ENCODE measurements around the gene KRT76. TPM values are rescaled to one million over a fixed set of nuclear protein-coding genes. Genes with fewer than 3 reads are reported as not detected.

The KRT76 gene
- total RNA-seq, 1 experiment from 2014 or later = not detected

DNA sequence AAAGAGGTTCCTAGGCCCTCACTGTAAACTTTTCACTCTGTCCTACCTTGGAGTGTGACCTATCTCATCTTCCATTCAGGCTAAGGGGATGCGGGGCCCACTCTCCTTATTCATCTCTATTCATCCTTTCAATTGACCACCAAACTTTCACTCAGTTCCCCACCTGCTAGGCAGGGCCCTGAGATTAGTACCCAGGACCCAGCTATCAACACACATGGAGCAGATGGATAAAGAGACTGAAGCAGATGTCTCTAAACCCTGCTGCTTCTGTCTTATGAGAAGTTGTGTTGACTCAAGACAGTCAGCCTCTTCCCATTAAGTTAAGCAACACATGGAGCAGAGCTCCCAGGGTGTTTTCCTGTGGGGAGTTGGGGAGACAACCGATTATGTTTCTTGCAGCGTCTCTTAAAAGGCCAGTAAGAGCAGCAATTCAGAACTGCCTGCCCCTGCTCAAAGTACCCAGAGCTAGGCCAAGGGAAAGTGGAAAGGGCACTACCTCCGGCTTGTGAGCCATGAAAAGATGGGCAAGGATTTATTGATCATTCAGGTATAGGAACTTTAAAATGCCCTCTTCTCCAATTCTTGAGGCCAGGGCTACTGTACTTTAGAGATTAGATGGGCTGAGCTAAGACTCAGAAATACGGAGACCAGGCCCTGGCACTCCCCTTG lies 10.7 kb downstream of the KRT76 start:
- no peak overlapping the region for H2AFZ ChIP-seq (ENCODE audit: low read depth, low read length, poor library complexity, severe bottlenecking)
- no peak for DNase-seq (ENCODE audit: low read depth, low spot score)
- ChIA-PET RAD21 (ENCODE audit: low non-redundant PET in 1 of 2, low total read pairs in 2 of 2, uncharacterized antibody in 2 of 2, unreplicated experiment in 2 of 2) (no interaction called here), CTCF (no interaction called here), POLR2A (no interaction called here)
- no peaks in the 10 kb centered on the region for H4K20me1 ChIP-seq (ENCODE audit: insufficient read depth)
- no peak for ATAC-seq
- peaks cover 0 to 5% of the 10 kb centered on the region in 2 experiments; a peak in 1 of 4 replicates for H3K4me1 ChIP-seq (ENCODE audit: control insufficient read depth in 1 of 2, insufficient read depth in 2 of 2, low read length in 2 of 2)
- TF ChIP-seq JUND (IDR thresholded peaks at IDR 0.05) = no peak
- no peak for TF ChIP-seq TCF7L2 (IDR thresholded peaks at IDR 0.05; ENCODE audit: borderline replicate concordance, extremely low read depth, insufficient read depth, insufficient read length)
- TF ChIP-seq EZH2 (IDR thresholded peaks at IDR 0.05) = no peak
- no peak for TF ChIP-seq MAX (IDR thresholded peaks at IDR 0.05)
- no peak overlapping the region for H3K27ac ChIP-seq (ENCODE audit: low read depth, low read length)
- H3K9me2 ChIP-seq (ENCODE audit: insufficient read depth) = no peaks in the 10 kb centered on the region
- no peaks in the 10 kb centered on the region for H3K79me2 ChIP-seq (ENCODE audit: insufficient read depth, low read length)
- H3K27me3 ChIP-seq (ENCODE audit: insufficient read depth, low read length) = no peaks in the 10 kb centered on the region
- H3K9ac ChIP-seq (ENCODE audit: low read length) = no peak overlapping the region
- H3K4me2 ChIP-seq (ENCODE audit: low read length) = no peak overlapping the region
- H3K4me3 ChIP-seq (replicated peaks in 1 of 2; ENCODE audit: low read depth in 1 of 2, low read length in 2 of 2) = no peak overlapping the region
- H3K36me3 ChIP-seq (ENCODE audit: control insufficient read depth in 1 of 2, insufficient read depth in 2 of 2, low read length in 2 of 2) = no peaks in the 10 kb centered on the region
- H3K9me3 ChIP-seq (ENCODE audit: control insufficient read depth in 1 of 2, insufficient read depth in 1 of 2, low read depth in 1 of 2, low read length in 2 of 2) = no peaks in the 10 kb centered on the region
- intact Hi-C loops (cut with micrococcal nuclease) = no loop called here
- no TSS peak for BruUV-seq (replicated peaks)

GRCh38 chr12:52765702-52766101 lies 11.4 kb downstream of the KRT76 start:
- peaks cover 0 to 5% of the 10 kb centered on the region in 2 experiments; a peak in 1 of 4 replicates for H3K4me1 ChIP-seq (ENCODE audit: control insufficient read depth in 1 of 2, insufficient read depth in 2 of 2, low read length in 2 of 2)
- no TSS peak for BruUV-seq (replicated peaks)
- RAD21 ChIA-PET (ENCODE audit: low non-redundant PET in 1 of 2, low total read pairs in 2 of 2, uncharacterized antibody in 2 of 2, unreplicated experiment in 2 of 2) = no interaction called here
- no peaks in the 10 kb centered on the region for H3K9me2 ChIP-seq (ENCODE audit: insufficient read depth)
- no peak overlapping the region for H3K9ac ChIP-seq (ENCODE audit: low read length)
- ATAC-seq = no peak
- POLR2A ChIA-PET = no interaction called here
- H3K36me3 ChIP-seq (ENCODE audit: control insufficient read depth in 1 of 2, insufficient read depth in 2 of 2, low read length in 2 of 2) = no peaks in the 10 kb centered on the region
- TF ChIP-seq CBX3 (IDR thresholded peaks at IDR 0.05; ENCODE audit: low read depth) = no peak
- TF ChIP-seq ZBTB33 (IDR thresholded peaks at IDR 0.05; ENCODE audit: extremely low read depth, insufficient replicate concordance, low read length) = no peak
- no peak for TF ChIP-seq SRF (IDR thresholded peaks at IDR 0.05; ENCODE audit: low read depth)
- TF ChIP-seq EZH2phosphoT487 (IDR thresholded peaks at IDR 0.05; ENCODE audit: borderline replicate concordance) = no peak
- intact Hi-C loops (cut with micrococcal nuclease) = no loop called here
- H4K20me1 ChIP-seq (ENCODE audit: insufficient read depth) = no peaks in the 10 kb centered on the region
- H3K27ac ChIP-seq (ENCODE audit: low read depth, low read length) = no peak overlapping the region
- no peak for DNase-seq (ENCODE audit: low read depth, low spot score)
- H3K27me3 ChIP-seq (ENCODE audit: insufficient read depth, low read length) = no peaks in the 10 kb centered on the region
- H3K9me3 ChIP-seq (ENCODE audit: control insufficient read depth in 1 of 2, insufficient read depth in 1 of 2, low read depth in 1 of 2, low read length in 2 of 2) = no peaks in the 10 kb centered on the region
- no peak overlapping the region for H2AFZ ChIP-seq (ENCODE audit: low read depth, low read length, poor library complexity, severe bottlenecking)
- no peak overlapping the region for H3K4me3 ChIP-seq (replicated peaks in 1 of 2; ENCODE audit: low read depth in 1 of 2, low read length in 2 of 2)
- H3K79me2 ChIP-seq (ENCODE audit: insufficient read depth, low read length) = no peaks in the 10 kb centered on the region
- H3K4me2 ChIP-seq (ENCODE audit: low read length) = no peak overlapping the region
- CTCF ChIA-PET = no interaction called here
